OCI-M2 (cell line): ENCODE results near the gene RHOU.
"Not testable (repeated sequence)": the region's sequence is repeated elsewhere in the genome, so short reads cannot be mapped to it uniquely, and the experiment has no call there.

ENCODE experiments used
- DNase-seq: peaks from one replicate; lab custom pipeline; 2025; ENCODE audit not compliant: unreplicated experiment; lab: John Stamatoyannopoulos, UW

The RHOU gene

DNA sequence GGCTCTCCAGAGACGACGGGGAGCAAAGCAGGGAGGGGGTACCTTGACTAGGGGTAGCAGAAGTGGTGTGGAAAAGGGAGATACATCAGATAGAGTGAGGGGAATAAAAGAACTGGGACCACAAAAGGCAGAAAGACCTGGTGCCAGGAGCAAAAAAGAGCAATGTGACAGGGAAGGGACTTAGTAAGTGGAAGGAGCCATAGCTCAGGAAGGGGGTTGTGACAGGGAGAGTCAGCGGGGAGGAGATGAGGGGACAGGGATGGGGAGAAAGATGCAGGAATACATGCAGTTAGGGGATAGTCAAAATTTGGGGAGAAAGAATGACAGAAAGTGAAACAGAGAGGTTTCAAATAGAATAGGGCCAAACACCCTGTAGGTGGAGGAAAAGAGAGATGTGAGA is 20.5 kb downstream of the RHOU start:
- DNase-seq: no peak

DNA sequence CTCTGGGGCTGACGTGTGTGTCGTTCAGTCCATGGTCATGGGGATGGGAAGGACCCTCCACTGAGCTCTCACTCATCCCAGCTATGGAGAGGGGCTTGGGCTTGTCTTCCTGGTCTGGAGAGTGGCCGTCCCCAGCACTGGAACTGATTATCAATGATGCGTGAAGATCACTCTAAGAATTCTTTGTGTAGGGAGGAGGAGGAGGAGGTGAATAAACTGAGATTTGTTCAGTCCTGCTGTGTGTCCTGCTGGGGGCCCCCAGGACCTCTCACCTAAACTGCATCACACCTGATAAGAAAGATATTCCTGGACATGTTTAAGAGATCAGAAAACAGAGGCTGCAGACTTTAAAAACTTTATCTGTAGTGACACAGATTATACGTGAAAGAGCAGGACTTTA is 21.2 kb downstream of the RHOU start:
- no peak for DNase-seq

GRCh38 chr1:228758447-228758846 is 23.2 kb downstream of the RHOU start:
- DNase-seq: no peak

DNA sequence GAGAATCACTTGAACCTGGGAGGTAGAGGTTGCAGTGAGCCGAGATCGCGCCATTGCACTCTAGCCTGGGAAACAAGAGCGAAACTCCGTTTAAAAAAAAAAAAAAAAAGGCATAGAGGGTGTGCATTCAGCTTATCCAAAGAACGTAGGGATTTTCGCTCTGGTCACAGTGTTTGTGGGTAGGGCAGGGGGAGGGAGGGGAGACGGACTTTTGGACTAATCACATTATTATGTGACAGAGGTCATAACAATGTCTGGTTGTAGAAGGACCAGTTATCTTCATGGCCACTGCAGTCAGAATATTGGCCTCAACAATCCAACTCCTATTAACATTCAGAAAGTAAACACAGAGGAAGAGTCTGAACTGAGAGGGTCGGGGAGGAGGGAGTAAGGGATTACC is 25.7 kb downstream of the RHOU start:
- no peak for DNase-seq

GRCh38 chr1:228763561-228763960 is 28.3 kb downstream of the RHOU start:
- DNase-seq: no peak

- no peak for DNase-seq
Measured at GRCh38 chr1:228765168-228765946, 30.1 kb downstream of the RHOU start.

- no peak for DNase-seq
Measured at GRCh38 chr1:228766788-228767187, 31.5 kb downstream of the RHOU start.

GRCh38 chr1:228767636-228768354 is 32.5 kb downstream of the RHOU start:
- no peak for DNase-seq

- no peak for DNase-seq
Measured at GRCh38 chr1:228768355-228769000, 33.2 kb downstream of the RHOU start.

DNA sequence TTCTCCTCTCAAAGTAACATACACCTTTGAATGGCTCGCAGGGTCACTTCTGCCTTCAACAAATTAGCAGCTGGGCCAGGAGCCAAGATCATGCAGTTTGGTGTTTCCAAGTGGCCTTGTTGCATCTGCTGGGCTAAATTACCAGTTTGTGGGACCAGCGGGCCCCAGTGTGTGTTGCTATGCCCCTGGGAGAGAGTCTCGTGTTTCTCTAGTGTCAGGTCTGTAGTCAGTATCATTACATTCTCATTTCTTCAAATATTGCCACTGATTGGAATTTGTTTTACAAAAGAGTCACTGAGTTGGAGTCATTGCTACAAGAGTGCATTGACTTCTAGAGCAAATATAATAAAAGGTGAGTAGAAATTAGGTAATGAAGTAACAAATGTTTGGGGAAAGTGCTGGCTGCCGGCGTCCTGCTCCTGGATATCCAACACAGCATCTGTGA is 35.5 kb downstream of the RHOU start:
- no peak for DNase-seq

GRCh38 chr1:228772516-228773212 is 37.4 kb downstream of the RHOU start:
- DNase-seq: no peak

DNA sequence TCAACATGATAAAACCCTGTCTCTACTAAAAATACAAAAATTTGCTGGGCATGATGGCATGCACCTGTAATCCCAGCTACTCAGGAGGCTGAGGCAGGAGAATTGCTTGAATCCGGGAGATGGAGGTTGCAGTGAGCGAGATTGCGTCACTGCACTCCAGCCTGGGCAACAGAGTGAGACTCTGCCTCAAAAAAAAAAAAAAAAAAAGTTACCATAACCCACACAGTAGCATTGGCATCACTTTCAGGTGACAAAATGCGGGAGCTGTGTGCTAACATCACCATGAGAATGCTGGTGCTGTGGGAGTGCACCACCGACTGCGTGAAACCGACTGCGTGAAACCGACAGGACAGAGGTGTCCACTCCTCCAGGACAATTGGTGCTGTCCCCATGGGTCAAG is 40.7 kb downstream of the RHOU start:
- not testable (repeated sequence) for DNase-seq

- no peak for DNase-seq
Measured at GRCh38 chr1:228776449-228776848, 41.2 kb downstream of the RHOU start.

- no peak for DNase-seq
Measured at GRCh38 chr1:228777236-228777635, 42.0 kb downstream of the RHOU start.

- DNase-seq: no peak
Measured at GRCh38 chr1:228778026-228778425, 42.7 kb downstream of the RHOU start.

DNA sequence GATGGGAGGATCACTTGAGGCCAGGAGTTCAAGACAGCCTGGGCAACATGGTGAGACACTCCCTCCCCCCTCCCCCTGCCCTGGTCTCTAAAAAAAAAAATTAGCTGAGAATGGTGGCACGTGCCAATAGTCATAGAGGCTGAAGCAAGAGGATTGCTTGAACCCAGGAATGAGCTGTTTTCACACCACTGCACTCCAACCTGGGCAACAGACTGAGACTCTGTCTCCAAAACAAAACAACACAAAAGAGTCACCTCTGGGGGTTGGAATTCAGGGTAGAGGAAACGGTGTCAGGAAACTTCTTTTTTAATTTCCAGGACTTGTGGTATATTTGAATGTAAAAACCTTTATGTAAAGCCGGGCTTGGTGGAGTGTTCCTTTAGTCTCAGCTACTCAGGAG is 43.2 kb downstream of the RHOU start:
- no peak for DNase-seq

DNA sequence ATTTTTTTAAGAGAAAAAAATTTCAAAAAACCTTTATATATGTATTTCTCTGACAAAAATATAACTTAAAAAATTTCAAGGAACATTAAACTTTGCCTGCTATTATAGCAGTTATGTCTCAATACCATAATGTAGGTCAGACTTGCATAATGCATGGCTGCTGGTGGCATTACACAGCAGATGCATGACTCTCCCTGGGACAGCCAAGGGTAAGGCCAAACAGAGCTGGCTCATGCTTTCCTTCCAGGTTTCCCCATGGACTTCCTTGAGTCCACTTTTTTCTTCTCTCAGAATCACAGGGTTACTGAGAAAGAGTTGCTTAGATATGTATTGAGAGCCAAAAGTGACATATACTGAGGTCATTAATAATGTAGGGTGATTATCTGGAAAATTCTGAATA is 43.7 kb downstream of the RHOU start:
- no peak for DNase-seq

DNA sequence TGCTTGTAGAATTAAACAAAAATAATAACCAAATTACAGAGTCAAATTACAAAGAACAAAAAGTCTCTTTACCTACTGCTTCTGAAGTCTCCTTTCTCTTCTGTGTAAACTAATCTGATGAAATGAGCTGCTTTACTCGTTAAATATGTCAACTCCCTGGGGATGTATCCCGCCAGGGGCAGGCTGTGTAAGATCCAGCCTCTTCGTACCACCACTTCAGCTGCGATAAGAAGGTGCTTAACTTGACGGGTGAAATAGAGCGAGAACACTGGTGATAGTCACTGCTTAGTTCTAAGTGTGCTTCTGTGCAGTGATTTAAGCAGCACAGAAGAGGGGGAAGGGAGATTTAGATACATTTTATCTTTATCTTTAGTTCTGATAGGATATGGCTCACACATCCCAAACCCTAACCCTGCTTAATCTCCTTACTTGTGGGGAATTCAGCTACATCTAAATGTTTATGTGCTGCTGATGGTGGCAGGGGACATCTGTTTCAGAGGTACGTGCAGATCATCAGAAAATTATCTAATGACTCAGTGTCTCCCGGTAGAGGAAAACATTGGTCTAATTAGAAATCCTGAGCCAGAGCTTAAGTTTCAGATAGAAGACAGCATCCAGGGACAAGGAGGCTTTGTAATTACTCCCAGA is 46.0 kb downstream of the RHOU start:
- DNase-seq: no peak

DNA sequence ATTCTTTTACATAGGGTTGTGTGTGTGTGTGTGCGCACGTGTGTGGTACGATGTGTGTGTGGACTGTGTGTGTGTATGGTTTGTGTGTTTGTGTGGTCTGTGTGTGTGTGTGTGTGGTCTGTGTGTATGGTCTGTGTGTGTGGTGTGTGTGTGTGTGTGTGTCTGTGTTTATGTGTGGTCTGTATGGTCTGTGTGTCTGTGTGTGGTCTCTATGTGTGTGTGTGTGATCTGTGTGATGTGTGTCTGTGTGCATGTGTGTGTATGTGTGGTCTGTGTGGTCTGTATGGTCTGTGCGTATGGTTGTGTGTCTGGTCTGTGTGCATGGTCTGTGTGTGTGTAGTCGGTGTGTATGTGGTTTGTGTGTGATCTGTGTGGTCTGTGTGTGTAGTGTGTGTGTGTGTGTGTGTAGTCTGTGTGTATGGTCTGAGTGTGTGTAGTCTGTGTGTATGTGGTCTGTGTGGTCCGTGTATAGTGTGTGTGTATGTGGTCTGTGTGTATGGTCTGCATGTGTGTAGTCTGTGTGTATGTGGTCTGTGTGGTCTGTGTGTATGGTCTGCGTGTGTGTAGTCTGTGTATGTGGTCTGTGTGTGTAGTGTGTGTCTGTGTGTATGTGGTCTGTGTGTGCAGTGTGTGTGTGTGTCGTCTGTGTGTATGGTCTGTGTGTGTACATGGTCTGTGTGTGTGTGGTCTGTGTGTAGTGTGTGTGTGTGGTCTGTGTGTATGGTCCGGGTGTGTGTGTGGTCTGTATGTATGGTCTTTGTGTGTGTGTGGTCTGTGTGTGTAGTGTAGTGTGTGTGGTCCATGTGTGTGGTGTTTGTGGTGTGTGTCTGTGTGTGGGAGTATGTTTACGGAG is 46.8 kb downstream of the RHOU start:
- DNase-seq: no peak
